GM19025 (cell line): ENCODE data around the gene FOXO3.

Source experiments
- ATAC-seq: cut with Tn5 transposase; IDR thresholded peaks from one replicate; pipeline ENCODE4 v1.9.1; 2021; ENCODE audit warnings: mild to moderate bottlenecking, low read depth, moderate library complexity; ENCODE audit not compliant: unreplicated experiment

The FOXO3 gene

DNA sequence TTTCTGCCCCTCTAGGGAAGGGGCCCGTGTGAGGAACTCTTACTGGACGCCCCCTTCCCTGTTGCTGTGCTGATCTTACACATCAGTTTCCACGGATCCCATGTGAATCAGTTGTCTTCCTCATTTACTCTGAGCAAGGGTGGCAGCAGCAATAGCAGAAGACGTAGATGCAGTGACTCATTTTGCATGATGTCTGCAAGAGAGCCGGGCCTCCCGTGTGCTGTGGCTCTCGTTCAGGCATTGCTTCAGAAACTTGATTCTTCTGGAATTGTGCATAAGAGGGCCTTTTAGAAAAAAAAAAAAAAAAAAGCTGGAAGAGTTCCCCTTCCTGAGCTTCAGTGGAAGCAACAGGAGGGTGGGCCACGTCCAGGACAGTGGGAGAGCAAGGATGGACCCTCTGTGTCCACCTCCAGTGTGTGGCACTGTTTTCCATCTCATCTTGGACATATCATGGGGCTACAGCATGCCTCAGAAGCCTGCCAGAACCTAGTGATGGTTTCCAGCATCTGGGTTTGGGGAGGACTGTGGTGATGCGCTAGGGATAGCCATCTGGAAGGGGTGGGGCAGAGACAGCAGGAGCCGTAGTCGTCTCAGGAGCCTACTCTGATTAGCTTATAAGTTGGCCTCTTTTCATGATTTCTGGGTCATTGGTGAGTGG, 62.1 kb downstream of the FOXO3 start:
- ATAC-seq = no peak

GRCh38 chr6:108623995-108624394, 63.3 kb downstream of the FOXO3 start:
- ATAC-seq = no peak

DNA sequence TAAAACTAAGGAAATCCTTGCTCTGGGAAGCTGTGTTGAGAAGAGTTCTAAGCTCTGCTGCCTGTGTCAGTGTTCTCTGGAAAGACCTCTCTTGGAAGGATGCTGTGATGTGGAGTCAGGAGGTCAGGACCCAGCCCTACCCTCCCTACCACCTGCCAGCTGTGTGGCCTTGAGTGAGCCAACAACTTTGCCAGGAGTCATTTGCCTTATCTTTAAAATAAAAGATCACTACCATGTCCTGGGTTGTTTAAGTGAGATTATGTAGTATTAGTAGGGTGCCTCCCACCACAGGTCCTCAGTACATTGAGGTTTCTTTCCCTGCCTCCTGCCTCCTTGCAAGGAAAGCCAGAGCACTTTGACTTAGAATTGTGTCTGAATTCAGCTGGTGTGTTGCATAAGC, 64.9 kb downstream of the FOXO3 start:
- no peak for ATAC-seq

DNA sequence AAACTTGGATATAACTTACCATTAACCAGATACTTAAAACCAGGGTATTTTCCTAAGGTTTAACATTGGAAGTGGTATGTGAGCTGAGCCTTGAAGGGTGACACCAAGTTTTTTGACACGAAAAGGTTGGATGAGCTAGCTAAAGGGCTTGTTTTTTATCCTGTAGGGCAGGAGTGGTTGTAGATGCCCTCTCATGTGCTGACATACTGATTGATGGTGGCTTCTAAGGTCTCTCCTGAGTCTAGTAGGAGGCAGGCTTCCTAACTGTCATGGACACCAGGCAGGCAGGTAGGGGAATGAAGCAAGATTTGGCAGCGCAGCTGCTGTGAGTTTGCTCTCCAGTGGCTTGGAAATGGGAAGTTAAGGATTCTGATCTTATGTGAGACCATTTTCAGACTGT, 66.1 kb downstream of the FOXO3 start:
- ATAC-seq = no peak

- ATAC-seq = no peak
These were observed 67.2 kb downstream of the FOXO3 start for GRCh38 chr6:108627692-108628550.

DNA sequence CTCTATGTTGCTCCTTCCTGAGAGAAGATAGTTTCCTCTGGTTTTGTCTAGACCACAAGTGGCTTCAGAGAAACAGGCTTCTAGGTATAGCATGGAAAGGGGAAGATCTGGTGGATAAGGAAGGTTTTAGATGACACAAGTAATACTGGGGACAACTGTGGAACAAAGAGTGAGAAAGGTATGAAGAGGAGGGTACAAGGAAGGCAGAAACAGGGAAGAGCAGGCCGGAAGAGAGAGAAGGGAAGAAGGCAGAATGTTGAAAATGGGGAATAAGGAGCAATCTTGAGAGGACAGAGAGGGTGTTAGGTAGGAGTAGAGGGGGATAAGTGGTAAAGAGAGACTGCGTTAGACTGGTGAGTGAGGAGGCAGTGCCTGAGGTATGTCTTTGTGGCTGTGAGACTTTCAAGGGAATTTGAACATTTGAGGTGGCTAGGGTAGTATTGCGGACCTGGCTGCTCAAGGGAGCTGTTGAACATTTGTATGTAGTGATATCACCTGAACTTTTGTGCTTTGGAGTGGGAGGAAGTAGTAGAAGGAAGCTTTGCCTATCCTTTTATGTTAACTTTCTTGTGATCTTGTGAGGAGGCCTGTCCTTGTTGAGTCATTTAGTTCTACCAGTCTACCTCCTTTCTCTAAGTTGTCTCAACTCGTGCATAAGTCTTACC, 69.5 kb downstream of the FOXO3 start:
- no peak for ATAC-seq

DNA sequence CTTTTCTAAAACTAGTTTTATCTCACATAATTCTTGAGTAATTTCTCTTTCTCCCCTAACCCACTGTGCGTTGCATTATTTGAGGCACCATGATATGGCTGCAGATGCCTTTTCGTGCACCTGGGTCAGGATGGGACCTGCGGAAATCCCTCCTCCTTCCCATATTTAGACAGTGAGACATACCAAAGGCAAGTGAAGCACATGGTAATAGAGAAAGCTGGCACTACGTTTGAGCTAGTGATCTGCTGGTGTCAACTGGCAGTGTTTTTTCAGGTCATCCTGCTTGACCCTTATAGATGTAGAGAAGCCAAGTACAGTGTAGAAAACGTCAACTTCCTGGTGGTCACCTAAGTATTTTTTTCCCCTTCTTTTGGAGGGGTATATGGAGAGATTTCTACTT, 71.7 kb downstream of the FOXO3 start:
- ATAC-seq = no peak

GRCh38 chr6:108633436-108633835, 72.7 kb downstream of the FOXO3 start:
- ATAC-seq = no peak

- no peak for ATAC-seq
These were observed 74.9 kb downstream of the FOXO3 start for GRCh38 chr6:108635505-108636226.

- no peak for ATAC-seq
These were observed 77.2 kb downstream of the FOXO3 start for GRCh38 chr6:108637963-108638362.

DNA sequence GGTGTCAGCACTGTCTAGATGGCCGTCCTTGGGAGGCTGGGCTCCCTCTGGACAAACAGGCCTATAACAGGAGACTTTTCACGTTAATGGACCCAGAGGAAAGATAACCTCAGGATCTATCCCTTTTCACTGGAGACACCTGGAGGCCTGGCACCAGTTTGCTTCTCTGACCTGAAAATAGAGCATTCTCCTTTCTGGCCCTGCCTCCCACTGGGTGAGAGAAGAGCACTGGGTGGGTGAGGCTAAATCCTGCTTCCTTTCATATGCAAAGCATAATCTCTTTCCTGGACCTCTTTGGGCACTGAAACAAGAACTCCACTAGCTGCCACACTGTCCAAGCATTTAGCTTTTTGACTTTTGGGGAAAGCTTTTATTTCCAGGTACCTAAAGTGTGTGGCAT, 78.3 kb downstream of the FOXO3 start:
- ATAC-seq = no peak

GRCh38 chr6:108640104-108640503, 79.4 kb downstream of the FOXO3 start:
- ATAC-seq = no peak

DNA sequence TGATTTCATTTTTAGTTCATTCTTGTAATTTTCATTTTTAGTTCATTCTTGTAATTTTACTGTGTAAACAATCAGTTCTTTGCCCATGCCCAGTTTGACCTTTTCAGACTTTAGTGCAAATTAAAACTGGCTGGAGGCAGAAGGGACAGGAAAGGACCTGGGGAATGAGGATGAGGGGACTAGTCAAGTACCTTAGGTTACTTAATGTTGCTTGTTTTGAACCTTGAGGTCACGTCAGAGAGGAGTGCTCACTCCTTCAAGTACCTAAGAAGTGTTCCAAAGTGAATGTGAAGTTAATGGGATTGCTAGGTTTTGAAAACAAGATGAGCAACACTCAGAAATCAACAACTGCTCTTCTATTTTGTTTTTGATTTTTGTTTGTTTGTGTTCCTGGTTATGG, 82.5 kb downstream of the FOXO3 start:
- no peak for ATAC-seq

- ATAC-seq = no peak
These were observed 83.5 kb downstream of the FOXO3 start for GRCh38 chr6:108644252-108644651.

DNA sequence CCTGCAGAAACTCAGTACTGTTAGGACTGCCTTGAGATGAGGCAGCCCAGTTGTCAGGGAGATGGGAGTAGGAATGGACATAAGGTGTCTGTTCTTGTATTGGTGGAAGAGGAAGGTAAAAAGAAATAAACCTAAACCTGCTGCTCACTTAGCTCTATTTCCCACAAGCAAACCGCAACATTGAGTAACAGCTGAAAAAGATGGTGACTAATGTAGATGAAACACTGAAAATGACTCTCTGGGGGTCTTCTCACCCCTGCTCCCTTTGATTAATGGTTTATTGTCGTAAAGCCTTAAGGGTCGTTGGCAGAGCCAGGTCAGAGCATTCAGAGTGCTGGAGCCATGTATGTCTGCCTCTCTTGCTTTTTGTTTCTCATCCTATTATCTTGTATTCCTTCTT, 87.5 kb downstream of the FOXO3 start:
- no peak for ATAC-seq

- no peak for ATAC-seq
These were observed 89.6 kb downstream of the FOXO3 start for GRCh38 chr6:108650325-108650724.

DNA sequence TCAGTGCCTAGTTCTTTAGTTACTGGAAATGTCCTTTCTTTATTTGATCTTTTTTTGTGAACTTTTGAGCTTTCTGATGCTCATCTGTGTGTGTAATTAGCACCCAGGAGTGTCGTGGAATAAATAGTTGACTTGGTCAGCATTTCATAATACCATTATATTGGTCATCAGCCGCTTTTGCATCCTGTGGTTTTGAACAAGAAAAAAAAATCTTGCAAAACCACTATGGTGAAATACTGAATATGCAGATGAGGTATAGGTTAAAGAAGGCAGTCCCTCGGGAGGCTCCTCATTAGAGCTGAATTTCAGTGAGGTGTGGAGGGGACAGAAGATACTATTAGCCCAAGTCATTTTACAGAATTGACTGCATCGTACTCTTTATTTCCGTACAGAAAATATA, 90.1 kb downstream of the FOXO3 start:
- no peak for ATAC-seq

GRCh38 chr6:108651340-108652227, 90.9 kb downstream of the FOXO3 start:
- no peak for ATAC-seq

- ATAC-seq = no peak
These were observed 91.7 kb downstream of the FOXO3 start for GRCh38 chr6:108652375-108652774.

DNA sequence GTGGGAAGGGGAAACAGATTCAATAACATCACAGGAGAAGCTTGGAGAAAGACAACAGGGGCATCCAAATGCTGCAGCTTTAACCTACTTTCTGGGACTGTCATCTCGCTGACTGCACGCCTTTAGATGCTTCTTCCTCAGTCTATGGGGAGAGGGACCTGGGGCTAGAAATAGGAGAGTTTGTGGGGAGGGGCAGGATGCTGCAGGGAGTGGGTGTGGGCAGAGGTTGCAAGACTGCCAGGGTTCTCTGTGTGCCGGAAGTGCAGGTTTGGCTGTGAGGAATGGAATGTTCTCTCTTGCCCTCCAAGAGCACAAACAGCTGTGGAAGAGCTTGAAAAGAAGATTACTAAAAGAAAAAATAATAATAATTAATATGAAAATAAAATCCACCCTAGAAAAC, 93.2 kb downstream of the FOXO3 start:
- ATAC-seq = no peak
